ENCODE measurements around the gene LENG1.
A peak's percentile ranks its signal among the peaks of the same experiment; 100 is the strongest.
"Not testable (repeated sequence)": the region's sequence is repeated elsewhere in the genome, so short reads cannot be mapped to it uniquely, and the experiment has no call there.

The LENG1 gene

GRCh38 chr19:54159352-54160181 is at the start of gene LENG1:
Gene LENG1 (minus strand): TSS chr19:54159721. CDS start chr19:54159695, 26 bp downstream.
- DNase-seq: peak; percentile 100

- no peak for DNase-seq
These were observed 49.2 kb upstream of the LENG1 start for GRCh38 chr19:54208784-54209057.

- peak; percentile 65 for DNase-seq
These were observed 48.7 kb upstream of the LENG1 start for GRCh38 chr19:54207983-54208783.

GRCh38 chr19:54207676-54207982 is 48.1 kb upstream of the LENG1 start:
- DNase-seq: no peak

- DNase-seq: not testable (repeated sequence)
These were observed 47.7 kb upstream of the LENG1 start for GRCh38 chr19:54207193-54207592.

- DNase-seq: no peak
These were observed 47.3 kb upstream of the LENG1 start for GRCh38 chr19:54206831-54207177.

- no peak for DNase-seq
These were observed 46.7 kb upstream of the LENG1 start for GRCh38 chr19:54206030-54206830.

GRCh38 chr19:54204767-54205468 is 45.4 kb upstream of the LENG1 start:
- no peak for DNase-seq

- no peak for DNase-seq
These were observed 43.7 kb upstream of the LENG1 start for GRCh38 chr19:54203151-54203611.

- no peak for DNase-seq
These were observed 42.5 kb upstream of the LENG1 start for GRCh38 chr19:54201980-54202379.

- DNase-seq: no peak
These were observed 41.7 kb upstream of the LENG1 start for GRCh38 chr19:54201172-54201701.

GRCh38 chr19:54199401-54199800 is 39.9 kb upstream of the LENG1 start:
- DNase-seq: no peak

- no peak for DNase-seq
These were observed 37.6 kb upstream of the LENG1 start for GRCh38 chr19:54197121-54197520.

- DNase-seq: no peak
These were observed 37.0 kb upstream of the LENG1 start for GRCh38 chr19:54196536-54196935.

- not testable (repeated sequence) for DNase-seq
These were observed 34.9 kb upstream of the LENG1 start for GRCh38 chr19:54194463-54194862.

- no peak for DNase-seq
These were observed 33.5 kb upstream of the LENG1 start for GRCh38 chr19:54193011-54193410.

GRCh38 chr19:54191811-54192453 is 32.4 kb upstream of the LENG1 start:
- no peak for DNase-seq

- DNase-seq: peak; percentile 93
These were observed 31.7 kb upstream of the LENG1 start, which contains the start of gene TSEN34 for GRCh38 chr19:54191011-54191810. Gene TSEN34 (plus strand): TSS chr19:54191308. CDS start chr19:54191365, 57 bp downstream.

- peak; percentile 100 for DNase-seq
These were observed 31.0 kb upstream of the LENG1 start for GRCh38 chr19:54190503-54191010.

- DNase-seq: peak; percentile 100
These were observed 30.4 kb upstream of the LENG1 start for GRCh38 chr19:54189735-54190502.
